Ureter (tissue), 1 donor: ENCODE measurements around the gene NTRK2. TPM values are rescaled to one million over a fixed set of nuclear protein-coding genes. Genes with fewer than 3 reads are reported as not detected.
A peak's percentile ranks its signal among the peaks of the same experiment; 100 is the strongest.

Experiments
- DNase-seq: peaks from one replicate; pipeline ENCODE4 v3.0.0-alpha.2; 2020; ENCODE audit warnings: low spot score
- total RNA-seq: library from RNA; stranded (reverse); gene quantifications from one replicate; pipeline ENCODE4 v1.2.4, GENCODE V29; 2023
- donor health status: DM: yes; HTN: yes; CAD: no.

The NTRK2 gene
- total RNA-seq, 1 donor from 2014 or later: 3.0 TPM

GRCh38 chr9:84937581-84937980 is 268.1 kb downstream of the NTRK2 start:
- DNase-seq: no peak

DNA sequence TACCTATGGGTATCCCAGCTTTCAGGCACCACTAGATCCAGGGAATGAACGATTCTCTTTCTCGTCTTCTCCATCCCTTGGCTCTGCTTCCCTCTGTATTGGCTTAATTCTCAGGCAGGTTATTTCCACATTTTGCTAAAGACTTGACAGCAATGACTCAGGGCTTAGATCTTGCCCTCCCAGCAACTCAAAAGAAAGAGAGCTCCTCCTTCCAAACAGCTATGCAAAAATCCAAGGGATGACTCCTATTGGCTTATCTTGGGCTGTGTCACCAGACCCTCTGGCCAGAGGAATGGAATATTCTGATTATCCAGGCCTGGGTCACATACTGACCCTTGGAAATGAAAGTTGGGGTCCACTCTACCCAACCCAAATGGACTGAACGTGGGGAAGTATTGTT is 270.2 kb downstream of the NTRK2 start:
- DNase-seq: no peak

DNA sequence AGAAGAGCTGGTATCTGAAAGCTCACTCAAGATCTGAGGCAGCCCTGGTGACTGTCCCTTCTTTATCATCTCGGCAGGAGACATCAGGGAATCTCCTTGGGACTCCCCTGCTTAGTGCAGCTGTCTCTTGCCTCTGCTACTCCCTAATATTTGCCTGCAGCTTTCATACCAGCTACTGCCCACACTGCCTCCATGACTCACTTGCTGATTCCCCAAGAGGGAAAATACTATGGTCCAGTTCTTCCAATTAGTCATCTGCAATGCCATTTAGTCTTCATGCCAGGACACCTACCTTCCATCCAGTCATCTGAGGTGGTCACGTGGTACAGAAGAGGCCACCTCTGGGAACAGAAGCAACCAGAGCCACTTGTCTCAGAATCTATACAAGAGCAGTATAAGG is 270.8 kb downstream of the NTRK2 start:
- DNase-seq: no peak

DNA sequence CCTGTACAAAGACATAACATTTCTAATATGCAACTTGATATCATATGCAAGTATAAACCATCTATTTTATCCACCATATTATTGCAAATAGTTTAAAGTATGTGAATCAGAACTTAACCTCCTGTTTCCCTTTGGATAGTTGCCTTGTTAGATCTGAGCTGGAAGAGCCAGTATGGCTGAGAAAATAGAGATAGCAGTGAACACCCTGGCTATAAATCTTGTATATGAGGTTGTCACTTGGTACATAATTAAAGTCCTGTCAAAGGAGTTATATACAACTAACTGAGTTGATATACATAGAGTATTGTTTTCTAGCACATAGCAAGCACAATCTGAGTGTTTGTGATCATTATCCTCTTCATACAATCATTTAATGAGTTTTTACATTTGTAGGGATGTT is 272.3 kb downstream of the NTRK2 start:
- no peak for DNase-seq

DNA sequence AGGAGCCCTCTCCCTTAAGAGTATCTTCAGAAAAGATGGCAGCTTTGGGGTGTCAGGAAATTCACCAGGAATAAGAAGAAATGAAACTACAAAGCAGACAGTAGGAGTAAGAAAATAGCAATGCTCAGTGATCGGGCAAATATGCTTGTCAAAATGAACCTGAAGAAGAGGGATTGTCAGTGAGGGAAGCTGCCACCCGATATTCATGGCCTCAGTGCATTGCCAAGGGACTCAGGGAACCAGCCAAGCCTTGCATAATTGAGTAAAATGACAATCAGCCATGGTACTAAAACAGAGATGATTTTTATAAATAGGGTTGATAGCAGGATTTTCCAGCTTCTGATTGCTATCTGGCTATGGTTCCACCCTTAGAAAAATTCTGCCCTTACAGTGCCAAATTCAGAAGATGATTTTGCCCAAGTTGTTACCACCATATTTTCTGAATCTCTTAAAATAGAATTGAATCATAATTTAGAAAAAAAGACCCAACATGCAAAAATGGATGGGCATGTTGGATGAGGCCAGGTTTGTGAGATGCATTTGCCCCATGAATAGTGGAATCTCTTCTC is 274.0 kb downstream of the NTRK2 start:
- no peak for DNase-seq

GRCh38 chr9:84945878-84946538 is 276.5 kb downstream of the NTRK2 start:
- DNase-seq: no peak

DNA sequence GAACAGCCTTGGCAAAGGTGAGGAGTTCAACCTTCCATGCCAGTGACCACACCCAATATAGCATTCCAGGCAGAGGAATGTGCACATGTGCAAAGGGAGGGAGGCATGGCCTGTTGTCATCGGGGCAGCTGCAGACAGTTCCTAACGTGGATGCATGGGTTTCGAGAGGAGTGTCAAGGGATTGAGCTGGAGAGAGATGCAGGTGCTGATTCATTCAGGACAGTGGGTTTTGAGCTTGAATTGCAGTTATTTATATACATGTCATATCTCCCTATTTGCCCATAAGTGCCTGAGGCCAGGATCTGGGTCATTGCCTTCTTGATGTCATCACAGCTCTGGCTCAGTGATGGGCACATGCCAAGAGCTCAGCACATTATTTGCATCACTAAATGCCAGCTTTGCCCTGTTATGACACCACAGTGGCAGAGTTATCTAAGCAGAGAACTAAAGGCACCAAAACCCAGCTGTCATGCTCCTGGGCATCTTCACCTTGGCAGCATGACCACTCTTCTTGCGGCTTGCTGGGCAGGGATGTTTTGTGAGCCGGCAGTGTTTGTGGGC is 278.0 kb downstream of the NTRK2 start:
- no peak for DNase-seq

DNA sequence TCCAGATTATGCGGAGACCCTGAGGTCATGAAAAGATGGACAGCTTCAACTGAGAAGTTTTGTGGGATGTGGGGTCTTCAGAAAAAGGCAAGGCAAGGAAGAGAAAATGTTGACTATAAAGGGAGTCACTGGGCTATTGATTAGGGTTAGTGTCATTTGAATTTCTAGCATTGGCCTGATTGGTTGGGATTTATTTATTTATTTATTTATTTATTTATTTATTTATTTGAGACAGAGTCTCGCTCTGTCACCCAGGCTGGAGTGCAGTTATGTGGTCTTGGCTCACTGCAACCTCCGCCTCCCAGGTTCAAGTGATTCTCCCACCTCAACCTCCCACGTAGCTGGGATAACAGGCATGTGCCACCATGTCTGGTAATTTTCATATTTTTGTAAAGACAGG is 279.7 kb downstream of the NTRK2 start:
- DNase-seq: no peak

DNA sequence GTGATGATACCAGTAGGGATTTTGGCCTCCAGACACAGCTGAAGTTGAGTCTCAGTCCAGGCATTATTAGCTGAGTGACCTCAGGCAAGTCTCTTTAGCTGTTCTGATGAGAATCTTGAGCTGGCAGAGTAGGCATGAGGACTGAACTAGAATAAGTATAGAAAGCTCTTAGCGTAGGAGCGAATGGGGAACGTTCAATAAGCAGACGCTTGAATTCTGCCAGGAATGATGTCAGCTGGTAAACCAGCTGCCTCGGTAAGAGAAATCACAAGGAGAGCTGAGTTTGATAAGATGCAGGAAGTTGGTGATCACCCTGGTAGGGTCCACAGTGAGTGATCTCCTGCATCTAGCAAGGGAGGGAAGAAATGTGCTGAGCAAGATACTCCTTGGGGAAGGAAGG is 280.4 kb downstream of the NTRK2 start:
- DNase-seq: no peak

- no peak for DNase-seq
Measured at GRCh38 chr9:84950879-84951811, 281.6 kb downstream of the NTRK2 start.

DNA sequence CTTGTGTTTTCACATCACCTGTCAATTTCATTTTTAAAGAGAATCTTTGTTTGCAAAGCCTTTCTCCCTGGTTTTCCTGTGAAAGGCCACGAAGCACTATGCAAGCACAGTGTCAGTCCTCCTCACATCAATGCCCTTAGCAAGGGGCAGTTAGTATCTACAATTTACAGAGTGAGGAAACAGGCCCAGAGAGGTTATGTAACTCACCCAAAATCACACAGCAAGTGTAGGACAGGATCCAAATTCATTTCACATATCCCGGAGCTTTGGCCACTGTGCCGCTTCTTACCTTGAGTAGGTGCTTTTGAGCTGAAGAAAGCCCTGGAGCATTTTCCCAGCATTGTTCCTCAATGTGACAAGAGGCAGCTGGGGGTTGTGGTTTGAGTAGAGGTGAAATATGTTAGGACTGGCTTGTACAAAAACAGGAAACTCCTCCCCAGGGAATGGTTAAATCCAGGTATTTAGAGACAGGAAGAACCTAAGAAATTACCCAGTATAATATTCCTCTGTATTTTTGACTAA is 283.8 kb downstream of the NTRK2 start:
- DNase-seq: no peak

DNA sequence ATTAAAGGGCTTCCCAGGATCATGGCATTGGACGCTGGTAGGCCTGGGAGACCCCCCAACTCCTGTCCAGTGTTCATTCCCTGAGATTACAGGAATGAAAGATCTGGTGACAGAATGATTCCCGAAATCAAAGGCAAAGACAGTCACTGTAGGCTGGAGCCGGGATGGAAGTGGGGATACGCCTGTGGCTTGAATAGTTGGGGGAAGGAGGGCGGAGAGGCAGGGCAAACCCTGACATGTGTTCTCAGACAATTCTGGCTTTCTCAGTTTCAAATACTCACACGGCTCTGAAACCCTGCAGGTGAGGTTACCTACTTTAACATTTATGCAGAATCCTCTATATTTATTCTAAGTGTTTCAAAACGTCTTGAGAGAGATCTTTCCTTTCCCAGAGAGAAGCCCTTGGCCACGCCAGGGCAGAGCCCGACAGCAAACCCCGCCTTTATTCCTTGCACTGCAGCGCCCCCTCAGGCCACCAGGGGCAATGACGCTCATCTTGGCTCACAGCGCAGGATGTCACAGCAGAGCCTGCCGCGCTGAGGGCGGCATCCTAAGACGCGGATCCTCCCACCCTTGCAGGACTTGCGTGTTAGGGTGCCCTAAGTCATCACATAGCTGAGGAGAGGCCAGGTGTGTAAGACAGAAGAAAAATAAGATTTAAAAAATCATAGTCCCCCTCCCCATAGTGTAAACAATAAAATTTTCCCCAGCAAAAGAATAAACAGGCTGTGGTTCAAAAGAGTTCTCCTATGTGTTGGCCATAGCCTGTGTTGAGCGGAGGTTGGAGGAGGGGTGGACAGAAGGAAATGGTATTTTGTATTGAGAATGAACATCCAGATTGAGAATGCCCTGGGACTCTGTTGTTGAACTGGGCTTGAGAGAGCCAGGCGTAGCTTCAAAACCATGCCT is 284.5 kb downstream of the NTRK2 start:
- peak; percentile 85 for DNase-seq

- DNase-seq: no peak
Measured at GRCh38 chr9:84955155-84955554, 285.6 kb downstream of the NTRK2 start.

DNA sequence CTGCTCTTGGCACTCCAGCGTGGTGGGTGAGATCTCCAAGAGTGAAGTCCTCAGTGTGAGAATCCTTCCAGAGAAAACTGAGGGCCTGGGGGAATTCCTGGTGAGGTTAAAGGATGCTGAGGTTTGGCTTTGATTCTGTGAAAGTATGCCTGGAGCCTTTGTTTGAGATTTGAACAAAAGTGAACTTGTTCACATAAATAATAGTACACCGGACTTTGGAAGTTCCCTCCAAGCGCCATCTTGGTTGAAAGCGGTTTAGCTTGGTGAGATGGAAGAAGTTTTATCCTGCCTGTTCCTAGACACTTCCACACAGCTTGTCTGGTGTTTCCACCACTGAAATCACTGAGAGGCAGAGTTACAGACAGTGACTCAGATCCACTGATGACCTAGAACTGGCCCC is 286.4 kb downstream of the NTRK2 start:
- no peak for DNase-seq

DNA sequence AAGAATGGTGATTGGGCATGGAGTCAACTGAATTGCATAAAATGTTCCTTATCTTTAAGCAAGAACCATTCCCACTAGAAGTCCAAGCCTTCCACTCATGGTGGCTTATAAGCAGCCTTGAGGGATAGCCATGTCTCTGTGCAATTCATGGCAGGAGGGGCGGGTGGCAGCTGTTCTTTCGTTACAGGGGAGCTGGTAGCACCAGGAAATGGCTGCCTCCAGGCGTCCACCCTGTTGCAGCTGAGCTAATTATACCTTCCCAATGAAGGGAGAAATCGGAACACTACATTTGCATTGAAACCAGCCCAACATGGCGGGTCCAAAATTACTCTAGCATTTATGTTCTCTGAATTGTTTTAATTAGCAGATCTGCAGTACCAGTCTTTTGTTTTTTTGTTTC is 289.8 kb downstream of the NTRK2 start:
- DNase-seq: no peak

GRCh38 chr9:84966876-84967830 is 297.6 kb downstream of the NTRK2 start:
- no peak for DNase-seq

DNA sequence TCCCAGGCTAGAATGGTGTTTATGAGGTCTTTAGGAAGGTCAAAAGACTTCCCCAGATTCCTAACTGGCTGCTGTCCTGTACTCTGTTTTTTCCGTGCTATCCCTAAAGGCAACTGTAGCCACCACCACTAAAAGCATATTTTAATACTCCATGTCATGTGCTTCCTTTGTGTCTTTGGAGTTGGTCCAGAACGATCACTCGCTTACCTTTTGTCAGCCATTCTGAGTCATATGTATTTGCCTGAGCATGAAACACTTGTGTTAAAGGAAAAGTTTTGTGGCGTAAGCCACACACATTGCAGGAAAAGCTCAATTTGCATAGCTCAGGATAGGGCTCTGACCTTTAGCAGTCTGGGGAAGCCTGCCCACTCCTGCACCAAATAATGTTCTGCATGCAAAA is 299.6 kb downstream of the NTRK2 start:
- peak; percentile 49 for DNase-seq

DNA sequence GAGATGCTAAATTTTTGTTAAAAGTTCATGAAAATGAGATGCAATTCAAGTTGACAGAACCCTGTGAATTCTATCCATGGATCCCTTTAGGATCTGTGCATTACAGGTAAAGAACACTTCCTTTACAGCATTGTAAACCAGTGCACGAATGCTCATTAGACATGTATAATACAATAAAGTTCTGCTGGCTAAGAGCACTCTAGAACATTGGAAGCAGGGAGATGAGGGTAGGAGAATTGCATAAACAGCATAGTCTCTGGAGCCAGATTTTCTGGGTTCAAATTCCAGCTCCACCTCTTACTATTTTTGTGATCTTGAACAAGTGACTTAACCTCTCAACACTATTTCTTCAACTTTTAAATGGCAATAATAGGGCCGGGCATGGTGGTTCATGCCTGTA is 300.2 kb downstream of the NTRK2 start:
- no peak for DNase-seq

GRCh38 chr9:84970432-84970831 is 300.9 kb downstream of the NTRK2 start:
- no peak for DNase-seq

GRCh38 chr9:84971571-84971970 is 302.0 kb downstream of the NTRK2 start:
- no peak for DNase-seq
